DND-41 (cell line): Measurements from ENCODE around the gene ARHGAP35.

Experiments
- EZH2 ChIP-seq: IDR thresholded peaks from 3 replicates; pipeline ENCODE4 v1.6.1; 2012; ENCODE audit warnings: borderline replicate concordance, low read depth, mild to moderate bottlenecking, moderate library complexity, low read length, inconsistent platforms; ENCODE audit not compliant: severe bottlenecking
- TF ChIP-seq, protein P1 (sequence below): IDR thresholded peaks from 2 replicates; pipeline ENCODE4 v1.5.1; 2012; ENCODE audit warnings: borderline replicate concordance, low read length, moderate library complexity, mild to moderate bottlenecking; ENCODE audit not compliant: poor library complexity, severe bottlenecking; ENCODE audit errors: extremely low read depth

DNA sequence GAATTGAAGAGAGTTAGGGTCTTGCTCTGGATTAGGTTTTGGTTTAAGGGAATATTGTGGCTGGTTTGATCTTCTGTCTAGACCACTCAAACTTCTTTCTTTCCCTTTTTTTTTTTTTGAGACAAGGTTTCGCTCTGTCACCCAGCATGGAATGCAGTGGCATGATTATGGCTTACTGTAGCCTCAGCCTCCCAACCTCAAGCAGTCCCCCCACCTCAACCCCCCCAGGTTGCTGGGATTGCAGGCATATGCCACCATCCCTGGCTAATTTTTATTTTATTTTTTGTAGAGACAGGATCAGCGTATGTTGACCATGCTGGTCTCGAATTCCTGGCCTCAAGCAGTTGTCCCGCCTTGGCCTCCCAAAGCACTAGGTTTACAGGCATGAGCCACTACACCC, 21.2 kb downstream of the ARHGAP35 start:
- TF ChIP-seq, protein P1, sequence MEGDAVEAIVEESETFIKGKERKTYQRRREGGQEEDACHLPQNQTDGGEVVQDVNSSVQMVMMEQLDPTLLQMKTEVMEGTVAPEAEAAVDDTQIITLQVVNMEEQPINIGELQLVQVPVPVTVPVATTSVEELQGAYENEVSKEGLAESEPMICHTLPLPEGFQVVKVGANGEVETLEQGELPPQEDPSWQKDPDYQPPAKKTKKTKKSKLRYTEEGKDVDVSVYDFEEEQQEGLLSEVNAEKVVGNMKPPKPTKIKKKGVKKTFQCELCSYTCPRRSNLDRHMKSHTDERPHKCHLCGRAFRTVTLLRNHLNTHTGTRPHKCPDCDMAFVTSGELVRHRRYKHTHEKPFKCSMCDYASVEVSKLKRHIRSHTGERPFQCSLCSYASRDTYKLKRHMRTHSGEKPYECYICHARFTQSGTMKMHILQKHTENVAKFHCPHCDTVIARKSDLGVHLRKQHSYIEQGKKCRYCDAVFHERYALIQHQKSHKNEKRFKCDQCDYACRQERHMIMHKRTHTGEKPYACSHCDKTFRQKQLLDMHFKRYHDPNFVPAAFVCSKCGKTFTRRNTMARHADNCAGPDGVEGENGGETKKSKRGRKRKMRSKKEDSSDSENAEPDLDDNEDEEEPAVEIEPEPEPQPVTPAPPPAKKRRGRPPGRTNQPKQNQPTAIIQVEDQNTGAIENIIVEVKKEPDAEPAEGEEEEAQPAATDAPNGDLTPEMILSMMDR = no peak
- no peak for TF ChIP-seq EZH2
